SK-N-SH (cell line): ENCODE measurements around the gene HIPK1. TPM values are rescaled to one million over a fixed set of nuclear protein-coding genes. Genes with fewer than 3 reads are reported as not detected.

Source experiments
- CTCF ChIA-PET: fragments of 300-600, 350-600 bp; formaldehyde crosslinking; extraction: SDS; loops from one replicate; lab custom pipeline; 2021; lab: Yijun Ruan, JAX
- POLR2A ChIA-PET: fragments of 350-600 bp; sonication (Branson Sonifier 250); formaldehyde crosslinking; extraction: SDS; loops from one replicate; lab custom pipeline; 2020; ENCODE audit warnings: antibody characterized with exemption, inconsistent platforms; lab: Yijun Ruan, JAX
- DNase-seq: peaks from one replicate; pipeline ENCODE4 v3.0.0; 2012
- H2AFZ ChIP-seq: fragments of 200-600 bp; sonication (generic); 2 replicates; pipeline ENCODE4 v1.8.1; 2016; ENCODE audit warnings: antibody characterized with exemption, mild to moderate bottlenecking, low read depth
- H3F3A ChIP-seq: fragments of 200-600 bp; sonication (generic); replicated peaks from 2 replicates; pipeline ENCODE3; 2016; ENCODE audit warnings: antibody characterized with exemption, mild to moderate bottlenecking; ENCODE audit not compliant: insufficient read depth
- H3K27ac ChIP-seq, 2 experiments: fragments of 200-500 bp in 1 of 2; fragments of 200-600 bp in 1 of 2; sonication (Bioruptor generic) in 1 of 2; sonication (generic), shearing (Covaris generic) in 1 of 2; 2 replicates each; pipeline versions ENCODE4 v1.5.1 to v1.6.1; 2014 to 2016; ENCODE audit warnings: low read depth in 2 of 2, inconsistent platforms in 1 of 2, low read length in 1 of 2, mild to moderate bottlenecking in 1 of 2, mixed read lengths in 1 of 2
- H3K27me3 ChIP-seq: fragments of 200-600 bp; sonication (generic), shearing (Covaris generic); 2 replicates; pipeline ENCODE4 v1.6.1; 2016; ENCODE audit warnings: mixed run types; ENCODE audit not compliant: insufficient read depth
- H3K36me3 ChIP-seq, 2 experiments: fragments of 200-500 bp in 1 of 2; fragments of 200-600 bp in 1 of 2; sonication (Bioruptor generic) in 1 of 2; sonication (generic) in 1 of 2; replicated peaks in 1 of 2; 2 replicates each; pipeline versions ENCODE3 to v1.5.1; 2014 to 2016; ENCODE audit warnings: low read length in 1 of 2, mild to moderate bottlenecking in 1 of 2; ENCODE audit not compliant: insufficient read depth in 2 of 2, control insufficient read depth in 1 of 2
- H3K4me1 ChIP-seq, 2 experiments: fragments of 200-500 bp in 1 of 2; fragments of 200-600 bp in 1 of 2; sonication (Bioruptor generic) in 1 of 2; sonication (generic), shearing (Covaris generic) in 1 of 2; 2 replicates each; pipeline versions ENCODE4 v1.5.1 to v1.6.1; 2014 to 2016; ENCODE audit warnings: low read depth in 1 of 2, low read length in 1 of 2, mixed run types in 1 of 2; ENCODE audit not compliant: insufficient read depth in 2 of 2, control insufficient read depth in 1 of 2
- H3K4me2 ChIP-seq: fragments of 200-600 bp; sonication (generic), shearing (Covaris generic); 2 replicates; pipeline ENCODE4 v1.6.1; 2017; ENCODE audit warnings: mixed run types
- H3K4me3 ChIP-seq, 2 experiments: fragments of 200-500 bp in 1 of 2; fragments of 200-600 bp in 1 of 2; sonication (Bioruptor generic) in 1 of 2; sonication (generic), shearing (Covaris generic) in 1 of 2; 2 replicates each; pipeline versions ENCODE4 v1.5.1 to v1.8.1; 2014 to 2016; ENCODE audit warnings: low read depth in 2 of 2, inconsistent platforms in 1 of 2, low read length in 1 of 2, mild to moderate bottlenecking in 1 of 2, mixed read lengths in 1 of 2, moderate library complexity in 1 of 2
- H3K79me2 ChIP-seq: fragments of 200-600 bp; sonication (generic); 2 replicates; pipeline ENCODE4 v1.8.1; 2017; ENCODE audit warnings: mild to moderate bottlenecking; ENCODE audit not compliant: insufficient read depth
- H3K9ac ChIP-seq: fragments of 200-600 bp; sonication (generic); 2 replicates; pipeline ENCODE4 v1.6.1; 2017; ENCODE audit warnings: mixed run types
- H3K9me2 ChIP-seq: fragments of 200-600 bp; sonication (generic); 2 replicates; pipeline ENCODE4 v1.6.1; 2017; ENCODE audit warnings: mixed run types
- H3K9me3 ChIP-seq: fragments of 200-600 bp; sonication (generic); 2 replicates; pipeline ENCODE4 v1.6.1; 2017; ENCODE audit warnings: mixed run types, mild to moderate bottlenecking, moderate library complexity
- H4K20me1 ChIP-seq: fragments of 200-600 bp; sonication (generic); 2 replicates; pipeline ENCODE4 v1.6.1; 2017; ENCODE audit warnings: mild to moderate bottlenecking, mixed run types; ENCODE audit not compliant: insufficient read depth
- CTCF ChIP-seq: fragments of 200-600 bp; sonication (generic); IDR thresholded peaks from 2 replicates; pipeline ENCODE4 v1.6.1; 2017; ENCODE audit warnings: antibody characterized with exemption, mild to moderate bottlenecking, moderate library complexity
- EP300 ChIP-seq, 2 experiments: IDR thresholded peaks; 2 replicates each; pipeline versions ENCODE4 v1.4.0 to v1.6.1; 2012; ENCODE audit warnings: borderline replicate concordance in 1 of 2, low read depth in 1 of 2, low read length in 1 of 2
- FOXJ3 ChIP-seq: sonication (generic); formaldehyde crosslinking; IDR thresholded peaks from 2 replicates; pipeline ENCODE4 v1.5.1; 2020; ENCODE audit warnings: mild to moderate bottlenecking, missing genetic modification reagents
- FOXM1 ChIP-seq: IDR thresholded peaks from 2 replicates; pipeline ENCODE4 v1.4.0; 2012; ENCODE audit warnings: low read depth, mild to moderate bottlenecking
- GABPA ChIP-seq: IDR thresholded peaks from 2 replicates; pipeline ENCODE4 v1.4.0; 2012; ENCODE audit warnings: low read depth, mild to moderate bottlenecking
- GATA2 ChIP-seq: sonication (generic); formaldehyde crosslinking; IDR thresholded peaks from 2 replicates; pipeline ENCODE4 v1.5.0; 2020; ENCODE audit warnings: mild to moderate bottlenecking, missing genetic modification reagents
- IRF3 ChIP-seq: fragments of 150-350 bp; IDR thresholded peaks from 2 replicates; pipeline ENCODE4 v1.6.1; 2016; ENCODE audit warnings: mild to moderate bottlenecking, low read depth, low read length
- MAX ChIP-seq: IDR thresholded peaks from 2 replicates; pipeline ENCODE4 v1.4.0; 2012; ENCODE audit warnings: low read depth
- MXI1 ChIP-seq: IDR thresholded peaks from 2 replicates; pipeline ENCODE4 v1.6.1; 2012; ENCODE audit warnings: mild to moderate bottlenecking, low read depth, low read length, improper control_type of control experiment
- RAD21 ChIP-seq: IDR thresholded peaks from 2 replicates; pipeline ENCODE4 v1.6.1; 2012; ENCODE audit warnings: mild to moderate bottlenecking, low read length
- SMC3 ChIP-seq: IDR thresholded peaks from 2 replicates; pipeline ENCODE4 v1.6.1; 2012; ENCODE audit warnings: low read depth, low read length, improper control_type of control experiment
- WGBS: methylation state at CpG from one replicate; pipeline ENCODE4 v1.1.6; 2017; ENCODE audit warnings: low lambda C conversion rate; 5-methylcytosine and 5-hydroxymethylcytosine counted together
- polyA plus RNA-seq, 3 experiments: library from polyadenylated mRNA; depleted of rRNA; stranded (reverse); fragments of >200 nt; gene quantifications; 2 replicates each; pipeline ENCODE4 v1.2.3, GENCODE V29; 2012

The HIPK1 gene
- polyA plus RNA-seq, 1 of the 3 experiments (the other 2 are of a cell fraction), result 7.1 TPM

- no peak overlapping the region for H3K27ac ChIP-seq
- no peaks in the 10 kb centered on the region for H3K79me2 ChIP-seq
- no peaks in the 10 kb centered on the region for H4K20me1 ChIP-seq
- no peak for DNase-seq
- H3K27me3 ChIP-seq, result no peaks in the 10 kb centered on the region
- no peaks in the 10 kb centered on the region for H3K4me1 ChIP-seq
- H3K9me3 ChIP-seq, result no peaks in the 10 kb centered on the region
- H3K9me2 ChIP-seq, result no peaks in the 10 kb centered on the region
- H3K9ac ChIP-seq, result no peak overlapping the region
- H3K4me2 ChIP-seq, result no peak overlapping the region
- peaks cover 77 to 79% of the 10 kb centered on the region in 2 experiments for H3K36me3 ChIP-seq
- H2AFZ ChIP-seq, result no peak overlapping the region
- ChIA-PET CTCF (interaction anchor here (0.8 to 2.6 kb wide), 7 partner anchors 9 to 319 kb away, joined by 3 to 12 read pairs (median 8); partner anchors contain the start of gene HIPK1), POLR2A (no interaction called here)
- TF ChIP-seq SMC3 (no peak), CTCF (peak; percentile 27; the same call in 1 of the 2 replicates), RAD21 (peak; percentile 38)
- H3F3A ChIP-seq, result peaks cover 4% of the 10 kb centered on the region
- H3K4me3 ChIP-seq, result no peak overlapping the region
- WGBS, result 96% methylated on average over 12 of the region's 12 CpGs
These were observed 34.3 kb downstream of the HIPK1 start for GRCh38 chr1:113963281-113963906.

GRCh38 chr1:113965703-113966412, 36.7 kb downstream of the HIPK1 start:
- POLR2A ChIA-PET, result no interaction called here
- Histone ChIP-seq H4K20me1 (no peaks in the 10 kb centered on the region), H3K36me3 (peaks cover 85% of the 10 kb centered on the region in 2 experiments), H3K27me3 (no peaks in the 10 kb centered on the region), H3K79me2 (no peaks in the 10 kb centered on the region), H3K4me2 (no peak overlapping the region), H3K9me3 (no peaks in the 10 kb centered on the region), H2AFZ (no peak overlapping the region), H3K4me3 (no peak overlapping the region), H3K4me1 (no peaks in the 10 kb centered on the region), H3K9ac (no peak overlapping the region), H3K27ac (no peak overlapping the region), H3K9me2 (no peaks in the 10 kb centered on the region), H3F3A (peaks cover 4% of the 10 kb centered on the region)
- no peak for DNase-seq
- TF ChIP-seq MXI1 (no peak), EP300 (IDR thresholded peaks at IDR 0.05; ENCODE audit: borderline replicate concordance in 1 of 2, low read depth in 1 of 2, low read length in 1 of 2) (no peak), CTCF (no peak), GATA2 (CRISPR knock-in tag) (no peak), FOXJ3 (CRISPR knock-in tag) (no peak), IRF3 (no peak), FOXM1 (no peak), MAX (no peak), GABPA (no peak)
- WGBS, result 95% methylated on average over 4 of the region's 4 CpGs
- CTCF ChIA-PET, result interaction anchor here (1.0 to 1.6 kb wide), 3 partner anchors 12 to 131 kb away, joined by 4 read pairs; partner anchors contain the start of gene OLFML3
